Cardiac muscle cell (in vitro differentiated cells and primary cell): ENCODE data around the gene FAF1. TPM values are rescaled to one million over a fixed set of nuclear protein-coding genes. Genes with fewer than 3 reads are reported as not detected.

Source experiments
- DNase-seq, 2 donors: peaks; one replicate each; pipeline versions ENCODE4 v3.0.0 to v3.0.0-alpha.2; 2010 to 2017; ENCODE audit warnings: low read depth in 1 of 2, low spot score in 1 of 2
- H3K27ac ChIP-seq: fragments of 200-600 bp; sonication (generic); 2 replicates; pipeline ENCODE4 v1.5.1; 2016
- H3K27me3 ChIP-seq: fragments of 200-600 bp; sonication (generic); 2 replicates; pipeline ENCODE4 v1.6.0; 2016; ENCODE audit warnings: control low read depth
- H3K36me3 ChIP-seq: fragments of 200-600 bp; sonication (generic); 2 replicates; pipeline ENCODE4 v1.5.1; 2016; ENCODE audit warnings: control low read depth
- H3K4me1 ChIP-seq: fragments of 200-600 bp; sonication (generic); 2 replicates; pipeline ENCODE4 v1.8.1; 2017; ENCODE audit warnings: low read depth, mild to moderate bottlenecking, mixed run types
- H3K4me3 ChIP-seq: fragments of 200-600 bp; sonication (generic); 2 replicates; pipeline ENCODE4 v1.5.1; 2016; ENCODE audit warnings: mild to moderate bottlenecking
- H3K9me3 ChIP-seq: fragments of 200-600 bp; sonication (generic); 2 replicates; pipeline ENCODE4 v1.5.1; 2017; ENCODE audit warnings: low read depth, mild to moderate bottlenecking, control low read depth
- polyA plus RNA-seq: library from polyadenylated mRNA; unstranded; fragments of >200 nt; fragmentation: Nextera tagmentation; extraction: Ambion mirVana; gene quantifications from 2 replicates; pipeline ENCODE4 v1.2.1, GENCODE V29; 2016
- total RNA-seq: library from RNA; depleted of rRNA; stranded (reverse); fragments of >200 nt; gene quantifications from 2 replicates; pipeline ENCODE4 v1.2.3, GENCODE V29; 2016
- TF ChIP-seq, protein P1 (sequence below): IDR thresholded peaks from 2 replicates; pipeline ENCODE4 v1.5.1; 2012; ENCODE audit warnings: low read depth, mild to moderate bottlenecking, low read length

The FAF1 gene
- total and polyA plus RNA-seq, 2 experiments from 2014 or later = 24.3 to 76.7 TPM

DNA sequence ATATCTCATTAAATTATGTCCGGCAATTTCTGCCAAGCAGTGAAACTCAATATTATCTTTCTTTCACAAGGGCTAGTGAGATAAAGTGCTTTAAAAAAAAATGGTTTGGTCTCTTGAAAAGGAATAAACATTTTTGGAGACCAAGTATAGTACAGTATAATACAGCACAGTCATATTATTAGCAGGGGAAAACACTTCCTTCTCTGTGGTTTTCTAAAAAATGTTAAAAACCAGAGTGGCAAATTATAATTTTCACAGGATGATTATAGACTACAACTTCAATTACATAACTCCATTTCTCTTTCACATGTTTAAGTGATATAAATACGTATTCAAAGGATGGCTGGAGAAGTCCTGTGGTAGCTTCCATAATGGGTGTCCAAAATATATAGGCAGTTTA, 366.6 kb downstream of the FAF1 start:
- no peaks in the 10 kb centered on the region for H3K27me3 ChIP-seq
- DNase-seq = no peak
- H3K9me3 ChIP-seq = no peaks in the 10 kb centered on the region
- H3K4me3 ChIP-seq = no peak overlapping the region
- no peak overlapping the region for H3K27ac ChIP-seq
- TF ChIP-seq, protein P1, sequence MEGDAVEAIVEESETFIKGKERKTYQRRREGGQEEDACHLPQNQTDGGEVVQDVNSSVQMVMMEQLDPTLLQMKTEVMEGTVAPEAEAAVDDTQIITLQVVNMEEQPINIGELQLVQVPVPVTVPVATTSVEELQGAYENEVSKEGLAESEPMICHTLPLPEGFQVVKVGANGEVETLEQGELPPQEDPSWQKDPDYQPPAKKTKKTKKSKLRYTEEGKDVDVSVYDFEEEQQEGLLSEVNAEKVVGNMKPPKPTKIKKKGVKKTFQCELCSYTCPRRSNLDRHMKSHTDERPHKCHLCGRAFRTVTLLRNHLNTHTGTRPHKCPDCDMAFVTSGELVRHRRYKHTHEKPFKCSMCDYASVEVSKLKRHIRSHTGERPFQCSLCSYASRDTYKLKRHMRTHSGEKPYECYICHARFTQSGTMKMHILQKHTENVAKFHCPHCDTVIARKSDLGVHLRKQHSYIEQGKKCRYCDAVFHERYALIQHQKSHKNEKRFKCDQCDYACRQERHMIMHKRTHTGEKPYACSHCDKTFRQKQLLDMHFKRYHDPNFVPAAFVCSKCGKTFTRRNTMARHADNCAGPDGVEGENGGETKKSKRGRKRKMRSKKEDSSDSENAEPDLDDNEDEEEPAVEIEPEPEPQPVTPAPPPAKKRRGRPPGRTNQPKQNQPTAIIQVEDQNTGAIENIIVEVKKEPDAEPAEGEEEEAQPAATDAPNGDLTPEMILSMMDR = no peak
- H3K36me3 ChIP-seq = no peaks in the 10 kb centered on the region
- H3K4me1 ChIP-seq = no peaks in the 10 kb centered on the region

DNA sequence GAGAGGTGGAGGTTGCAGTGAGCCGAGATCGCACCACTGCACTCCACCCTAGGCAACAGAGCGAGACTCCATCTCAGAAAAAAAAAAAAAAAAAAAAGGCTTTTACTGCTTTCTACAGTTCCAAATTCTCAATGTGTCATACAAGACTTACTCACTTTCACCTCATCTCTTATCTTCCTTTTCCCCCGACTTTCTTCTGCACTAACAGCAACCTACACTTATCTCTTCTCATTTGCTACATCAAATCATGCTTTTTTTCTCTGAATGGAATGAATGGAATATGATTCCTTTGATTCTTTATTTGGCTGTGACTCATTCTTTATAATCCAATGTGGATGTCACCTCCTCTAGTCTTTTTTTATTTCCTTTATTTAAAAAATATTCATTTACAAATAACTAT, 368.5 kb downstream of the FAF1 start:
- Histone ChIP-seq H3K27me3 (no peaks in the 10 kb centered on the region), H3K36me3 (no peaks in the 10 kb centered on the region), H3K9me3 (no peaks in the 10 kb centered on the region), H3K4me3 (no peak overlapping the region), H3K27ac (no peak overlapping the region), H3K4me1 (no peaks in the 10 kb centered on the region)
- TF ChIP-seq, protein P1 = no peak
- no peak for DNase-seq

DNA sequence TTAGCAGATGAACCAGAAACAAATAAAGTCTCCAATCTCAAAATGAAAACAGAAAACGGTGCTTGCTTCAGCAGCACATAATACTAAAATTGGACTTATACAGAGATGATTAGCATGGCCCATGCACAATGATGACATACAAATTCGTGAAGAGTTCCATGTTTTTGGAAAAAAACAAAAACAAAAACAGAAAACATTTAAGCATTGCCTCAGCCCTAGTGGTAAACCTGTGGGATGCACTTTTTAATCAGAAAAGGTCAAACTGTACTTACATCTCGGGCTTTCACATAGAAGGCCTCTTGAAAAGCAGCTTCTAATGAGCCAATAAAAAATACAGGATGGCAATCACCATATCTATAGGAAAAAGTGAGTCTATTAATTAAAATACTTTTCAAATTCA, 377.7 kb downstream of the FAF1 start:
- no peak overlapping the region for H3K27ac ChIP-seq
- H3K4me3 ChIP-seq = no peak overlapping the region
- H3K4me1 ChIP-seq = no peaks in the 10 kb centered on the region
- DNase-seq = no peak
- no peaks in the 10 kb centered on the region for H3K9me3 ChIP-seq
- TF ChIP-seq, protein P1 = no peak
- no peaks in the 10 kb centered on the region for H3K36me3 ChIP-seq
- no peaks in the 10 kb centered on the region for H3K27me3 ChIP-seq

DNA sequence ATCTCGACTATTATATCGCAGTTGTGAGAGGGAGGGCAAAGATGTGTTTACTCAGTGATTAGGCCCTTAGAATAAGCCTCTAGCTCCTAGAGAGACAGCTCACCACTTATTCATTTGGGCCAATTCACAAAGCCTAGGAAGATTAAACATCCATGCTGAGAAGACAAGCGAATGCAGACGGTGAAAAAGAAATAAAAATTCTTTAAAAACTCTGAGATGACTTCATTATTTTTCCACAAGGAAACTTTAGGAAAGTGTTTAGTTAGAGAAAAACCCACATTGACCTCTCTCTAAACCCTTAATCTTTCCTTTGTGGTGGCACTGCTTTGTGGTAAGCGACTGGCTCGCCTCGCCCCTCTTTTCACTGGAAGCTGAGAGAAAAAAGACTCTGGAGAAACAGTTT, 390.0 kb downstream of the FAF1 start:
- Histone ChIP-seq H3K27ac (no peak overlapping the region), H3K36me3 (no peaks in the 10 kb centered on the region), H3K4me3 (no peak overlapping the region)

DNA sequence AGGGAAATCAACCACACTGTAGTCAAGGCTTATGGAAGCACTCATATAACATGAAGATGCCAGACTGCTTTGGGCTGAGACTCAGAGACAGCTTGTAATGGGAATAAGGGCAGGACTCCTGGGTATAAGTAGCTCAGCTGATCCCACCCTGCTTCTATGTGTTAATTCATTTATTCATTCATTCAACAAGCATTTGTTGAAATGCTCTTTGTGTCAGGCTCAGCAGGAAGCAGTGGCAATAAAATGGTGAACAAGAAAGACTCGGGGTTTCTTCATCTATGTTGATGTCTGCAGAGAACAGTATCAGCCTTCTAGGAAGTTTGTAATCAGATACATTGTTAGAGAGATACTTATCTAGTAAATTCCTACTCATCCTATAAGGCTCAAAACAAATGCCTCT, 391.3 kb downstream of the FAF1 start:
- TF ChIP-seq, protein P1 = no peak
- no peaks in the 10 kb centered on the region for H3K27me3 ChIP-seq
- no peaks in the 10 kb centered on the region for H3K4me1 ChIP-seq
- no peak overlapping the region for H3K27ac ChIP-seq
- no peak overlapping the region for H3K4me3 ChIP-seq
- no peaks in the 10 kb centered on the region for H3K9me3 ChIP-seq
- no peak for DNase-seq
- H3K36me3 ChIP-seq = no peaks in the 10 kb centered on the region

More for the DNA sequence above, 390.0 kb downstream of the FAF1 start:
- TF ChIP-seq, protein P1 = no peak
- Histone ChIP-seq H3K4me1 (no peaks in the 10 kb centered on the region), H3K27me3 (no peaks in the 10 kb centered on the region), H3K9me3 (no peaks in the 10 kb centered on the region)
- DNase-seq = no peak

DNA sequence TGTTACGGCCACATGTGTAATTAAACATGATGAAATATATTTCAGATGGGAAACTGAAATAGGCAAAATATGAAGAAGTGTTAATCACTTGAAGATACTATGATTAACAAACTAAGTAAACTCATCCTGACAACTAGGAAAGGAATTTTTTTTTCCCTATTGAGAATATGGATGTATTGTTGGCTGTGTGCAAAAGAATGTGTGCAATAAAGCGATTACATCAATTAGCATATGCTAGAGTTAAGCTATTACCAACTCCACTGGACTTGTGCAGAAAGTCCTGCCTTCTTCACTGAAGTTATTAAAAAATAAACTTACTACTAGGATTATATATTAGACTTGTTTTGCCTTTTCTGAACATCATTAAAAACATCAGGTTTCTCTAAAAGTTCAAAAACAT, 393.7 kb downstream of the FAF1 start:
- no peak for DNase-seq
- TF ChIP-seq, protein P1 = no peak
- Histone ChIP-seq H3K27me3 (no peaks in the 10 kb centered on the region), H3K36me3 (no peaks in the 10 kb centered on the region), H3K4me1 (no peaks in the 10 kb centered on the region), H3K27ac (no peak overlapping the region), H3K4me3 (no peak overlapping the region), H3K9me3 (no peaks in the 10 kb centered on the region)
